CD8-positive, alpha-beta memory T cell (primary cell): ENCODE data around the gene SLF2. TPM values are rescaled to one million over a fixed set of nuclear protein-coding genes. Genes with fewer than 3 reads are reported as not detected.

Source experiments
- CTCF ChIA-PET: fragments of 350-600 bp; sonication (Branson Sonifier 250); formaldehyde crosslinking; loops from one replicate; lab custom pipeline; 2021; ENCODE audit warnings: antibody characterized with exemption; lab: Charles Lee
- POLR2A ChIA-PET: fragments of 350-600 bp; sonication (Branson Sonifier 250); formaldehyde crosslinking; loops from one replicate; lab custom pipeline; 2021; ENCODE audit warnings: antibody characterized with exemption; lab: Charles Lee
- DNase-seq, 5 donors: peaks; one replicate each; pipeline versions ENCODE4 v3.0.0 to v3.0.0-alpha.2; 2020 to 2022; ENCODE audit warnings: mixed read lengths in 1 of 5
- H3K27ac ChIP-seq: one replicate; pipeline ENCODE4 v1.7.0; 2013; ENCODE audit warnings: low read depth, mild to moderate bottlenecking, low read length, moderate library complexity
- H3K27me3 ChIP-seq: 2 replicates; pipeline ENCODE4 v1.7.0; 2013; ENCODE audit warnings: low read length, mild to moderate bottlenecking; ENCODE audit not compliant: insufficient read depth, poor library complexity, severe bottlenecking
- H3K36me3 ChIP-seq: 2 replicates; pipeline ENCODE4 v1.7.0; 2013; ENCODE audit warnings: mild to moderate bottlenecking, low read length, moderate library complexity; ENCODE audit not compliant: insufficient read depth
- H3K4me1 ChIP-seq: 2 replicates; pipeline ENCODE4 v1.7.0; 2013; ENCODE audit warnings: mild to moderate bottlenecking, low read length, moderate library complexity; ENCODE audit not compliant: insufficient read depth
- H3K4me3 ChIP-seq: 2 replicates; pipeline ENCODE4 v1.7.0; 2013; ENCODE audit warnings: mild to moderate bottlenecking, low read length
- H3K9me3 ChIP-seq: 2 replicates; pipeline ENCODE4 v1.7.0; 2013; ENCODE audit warnings: mild to moderate bottlenecking, low read length
- H3K27ac Mint-ChIP-seq, 8 donors: one replicate each; pipeline ENCODE4 v1.8.0; 2020 to 2021; ENCODE audit warnings: mixed read lengths in 8 of 8, mild to moderate bottlenecking in 6 of 8, inconsistent platforms in 3 of 8, moderate library complexity in 3 of 8
- H3K27me3 Mint-ChIP-seq, 2 donors: one replicate each; pipeline ENCODE4 v1.8.0; 2020 to 2021; ENCODE audit warnings: mixed read lengths in 2 of 2, mild to moderate bottlenecking in 1 of 2, moderate library complexity in 1 of 2
- H3K36me3 Mint-ChIP-seq, 3 donors: one replicate each; pipeline ENCODE4 v1.8.0; 2020 to 2021; ENCODE audit warnings: mixed read lengths in 3 of 3, inconsistent platforms in 1 of 3, mild to moderate bottlenecking in 1 of 3
- H3K4me1 Mint-ChIP-seq, 3 donors: one replicate each; pipeline ENCODE4 v1.8.0; 2020 to 2021; ENCODE audit warnings: mixed read lengths in 3 of 3, inconsistent platforms in 1 of 3, mild to moderate bottlenecking in 1 of 3
- H3K4me3 Mint-ChIP-seq, 7 donors: one replicate each; pipeline ENCODE4 v1.8.0; 2020 to 2021; ENCODE audit warnings: mixed read lengths in 7 of 7, mild to moderate bottlenecking in 6 of 7, moderate library complexity in 4 of 7, inconsistent platforms in 2 of 7
- H3K9me3 Mint-ChIP-seq, 5 donors: one replicate each; pipeline ENCODE4 v1.8.0; 2020 to 2022; ENCODE audit warnings: mixed read lengths in 5 of 5, mild to moderate bottlenecking in 3 of 5, moderate library complexity in 2 of 5, inconsistent platforms in 1 of 5
- polyA plus RNA-seq: library from polyadenylated mRNA; unstranded; fragments of 300-500 nt; fragmentation: Illumina TruSeq; gene quantifications from one replicate; pipeline ENCODE4 v1.2.3, GENCODE V29; 2021
- total RNA-seq, 2 experiments: library from RNA; stranded (reverse); gene quantifications; one replicate each; pipeline ENCODE4 v1.2.3, GENCODE V29; 2021

The SLF2 gene
- total and polyA plus RNA-seq, 3 experiments from 2014 or later, result 13.9 to 36.1 (median 35.4) TPM

DNA sequence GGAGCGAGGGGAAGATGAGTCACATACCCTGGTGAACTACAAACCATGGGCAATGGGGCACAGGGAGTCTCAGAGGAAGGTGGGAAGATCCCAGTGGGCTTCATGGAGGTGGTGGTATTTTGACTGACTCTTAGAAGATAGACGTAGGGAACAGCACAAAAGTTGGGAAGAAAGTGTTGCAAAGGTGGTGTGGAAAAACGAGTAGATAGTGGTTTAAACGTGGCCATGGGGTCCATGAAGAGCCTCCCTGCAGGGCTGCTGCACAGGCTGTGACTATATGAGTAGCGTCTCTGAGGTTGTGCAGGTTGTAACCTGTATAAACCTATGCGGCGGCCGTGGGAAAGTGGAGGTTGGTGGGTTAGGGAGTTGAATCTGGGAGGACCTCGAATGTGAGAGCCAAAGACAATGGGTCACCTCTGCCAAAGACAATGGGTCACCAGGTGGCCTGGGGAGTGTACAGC, 100.6 kb downstream of the SLF2 start:
- ChIA-PET POLR2A (interaction anchor here (0.6 kb wide), 1 partner anchor 155 kb away, joined by 4 read pairs; no protein-coding TSS in a partner anchor), CTCF (interaction anchor here (1.3 to 6.9 kb wide), 12 partner anchors 9 to 478 kb away, joined by 3 to 98 read pairs (median 6); partner anchors contain the start of genes HIF1AN, LZTS2, MRPL43 and SLF2)
- Histone ChIP-seq H3K27me3 (peaks cover 18% of the 10 kb centered on the region), H3K27ac (no peak overlapping the region), H3K4me3 (no peak overlapping the region), H3K36me3 (no peaks in the 10 kb centered on the region), H3K9me3 (no peaks in the 10 kb centered on the region), H3K4me1 (peaks cover 13% of the 10 kb centered on the region)
- Mint-ChIP-seq H3K36me3 (peaks cover 0 to 4% (median 2%) of the 10 kb centered on the region in 3 donors), H3K27me3 (peaks cover 28 to 32% of the 10 kb centered on the region in 2 donors), H3K27ac (peak overlapping the region in 2 of 8 donors; percentile 11 to 69), H3K4me3 (no peak overlapping the region), H3K9me3 (no peaks in the 10 kb centered on the region), H3K4me1 (peaks cover 9 to 17% (median 17%) of the 10 kb centered on the region in 3 donors)
- no peak for DNase-seq

DNA sequence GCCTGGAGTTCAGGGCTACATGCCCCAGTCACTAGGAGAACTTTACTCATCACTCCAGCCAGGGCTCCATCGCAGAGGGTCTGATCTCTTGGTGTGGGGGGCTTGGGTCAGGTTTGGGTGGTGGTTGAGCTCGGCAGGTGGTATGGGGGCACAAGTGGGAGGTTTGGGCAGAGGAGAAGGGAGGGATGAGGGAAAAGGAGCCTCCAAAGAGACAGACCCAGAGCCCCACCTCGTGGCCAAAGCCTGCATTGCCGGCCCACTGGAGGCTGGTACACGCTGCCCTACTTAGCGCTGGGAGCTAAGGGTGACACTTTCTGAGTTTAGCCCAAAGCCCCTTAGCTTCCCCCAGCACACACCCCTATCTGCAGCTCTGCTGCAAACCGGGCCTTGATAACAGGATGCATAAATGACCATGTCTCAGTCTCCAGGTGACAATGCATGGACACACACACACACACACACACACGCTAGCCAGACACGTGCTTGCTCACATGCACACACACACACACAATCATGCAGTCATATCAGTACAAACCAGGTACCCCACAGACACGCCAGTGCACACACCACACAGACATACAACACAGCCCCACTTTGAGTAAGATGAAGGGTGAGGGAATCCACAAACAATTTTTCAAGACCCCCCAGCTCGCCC, 101.6 kb downstream of the SLF2 start:
- peaks cover 20% of the 10 kb centered on the region for H3K27me3 ChIP-seq
- H3K4me3 ChIP-seq, result no peak overlapping the region
- Mint-ChIP-seq H3K27ac (no peak overlapping the region), H3K4me1 (peaks cover 9 to 19% (median 17%) of the 10 kb centered on the region in 3 donors), H3K27me3 (peaks cover 30 to 36% of the 10 kb centered on the region in 2 donors), H3K4me3 (no peak overlapping the region), H3K36me3 (peaks cover 0 to 4% (median 2%) of the 10 kb centered on the region in 3 donors), H3K9me3 (no peaks in the 10 kb centered on the region)
- H3K27ac ChIP-seq, result no peak overlapping the region
- no peaks in the 10 kb centered on the region for H3K36me3 ChIP-seq
- ChIA-PET POLR2A (no interaction called here), CTCF (interaction anchor here (0.6 to 6.9 kb wide), 24 partner anchors 10 to 479 kb away, joined by 3 to 98 read pairs (median 5); partner anchors contain the start of genes HIF1AN, KAZALD1, LZTS2 and MRPL43)
- no peaks in the 10 kb centered on the region for H3K9me3 ChIP-seq
- peak; percentile 65 to 78 (median 70) for DNase-seq
- peaks cover 13% of the 10 kb centered on the region for H3K4me1 ChIP-seq

Other genes starting within 250 kb of the SLF2 start
- under 1 TPM in 1 of 2 experiments, not detected in 1; 0.04 TPM for gene PAX2, start 167.4 kb upstream of the SLF2 start, total RNA-seq
- not detected for gene PAX2, start 167.4 kb upstream of the SLF2 start, polyA plus RNA-seq
- under 1 TPM; 0.49 to 0.57 TPM for gene SEMA4G, start 56.5 kb downstream of the SLF2 start, total RNA-seq
- gene SEMA4G, start 56.5 kb downstream of the SLF2 start, polyA plus RNA-seq, result 0.06 TPM
- gene MRPL43, start 74.5 kb downstream of the SLF2 start, total RNA-seq, result 10 to 100 TPM; 62.5 to 62.8 TPM
- gene MRPL43, start 74.5 kb downstream of the SLF2 start, polyA plus RNA-seq, result 129 TPM
- gene TWNK, start 74.6 kb downstream of the SLF2 start, total RNA-seq, result 10 to 100 TPM; 40.6 to 44.3 TPM
- gene TWNK, start 74.6 kb downstream of the SLF2 start, polyA plus RNA-seq, result 8.2 TPM
- gene LZTS2, start 86.8 kb downstream of the SLF2 start, total RNA-seq, result 10 to 100 TPM; 10.9 to 11.5 TPM
- gene LZTS2, start 86.8 kb downstream of the SLF2 start, polyA plus RNA-seq, result 19.7 TPM
- gene PDZD7, start 118.2 kb downstream of the SLF2 start, total RNA-seq, result under 1 TPM; 0.31 to 0.33 TPM
- 0.23 TPM for gene PDZD7, start 118.2 kb downstream of the SLF2 start, polyA plus RNA-seq
- 10 to 100 TPM; 25.2 to 26.5 TPM for gene SFXN3, start 118.3 kb downstream of the SLF2 start, total RNA-seq
- 17.6 TPM for gene SFXN3, start 118.3 kb downstream of the SLF2 start, polyA plus RNA-seq
- gene KAZALD1, start 149.0 kb downstream of the SLF2 start, total RNA-seq, result under 1 TPM; 0.18 to 0.20 TPM
- not detected for gene KAZALD1, start 149.0 kb downstream of the SLF2 start, polyA plus RNA-seq
- not detected for gene TLX1, start 218.3 kb downstream of the SLF2 start, total RNA-seq
- not detected for gene TLX1, start 218.3 kb downstream of the SLF2 start, polyA plus RNA-seq